Urothelium cell line (cell line): ENCODE data around the gene SLC24A4.
"Not testable (repeated sequence)": the region's sequence is repeated elsewhere in the genome, so short reads cannot be mapped to it uniquely, and the experiment has no call there.

ENCODE experiments used
- DNase-seq: peaks from one replicate; pipeline ENCODE4 v3.0.0; 2011; ENCODE audit warnings: low spot score, mixed read lengths
- FAIRE-seq: peaks from 2 replicates; lab custom pipeline; 2011; peaks lifted over from hg19 to GRCh38; lab: Jason Lieb, UNC

The SLC24A4 gene

GRCh38 chr14:92397953-92398564, 75.1 kb downstream of the SLC24A4 start:
- DNase-seq = no peak
- FAIRE-seq = no peak

- no peak for FAIRE-seq
- no peak for DNase-seq
These were observed 76.1 kb downstream of the SLC24A4 start for GRCh38 chr14:92398888-92399636.

GRCh38 chr14:92400579-92401444, 77.8 kb downstream of the SLC24A4 start:
- FAIRE-seq (no peak), DNase-seq (no peak)

DNA sequence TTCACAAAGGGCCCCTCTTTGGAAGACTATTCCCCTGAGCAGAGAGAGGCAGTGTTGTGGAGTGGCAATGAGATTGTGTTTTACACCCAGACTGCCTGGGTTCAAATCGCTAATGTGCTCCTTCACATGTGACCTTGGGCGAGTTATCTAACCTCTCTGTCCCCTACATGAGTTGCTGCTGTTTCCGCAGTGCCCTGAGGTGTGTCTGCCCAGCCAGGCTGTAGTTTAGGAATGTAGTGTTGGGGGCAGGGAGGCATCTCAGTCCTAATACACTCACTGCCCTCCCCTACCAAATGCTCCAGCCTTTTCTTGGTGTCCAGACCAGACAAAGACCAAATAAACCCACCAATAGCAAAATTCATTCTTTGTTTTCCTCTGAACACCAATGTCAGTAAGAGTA, 78.6 kb downstream of the SLC24A4 start:
- FAIRE-seq (no peak), DNase-seq (no peak)

- FAIRE-seq = not testable (repeated sequence)
These were observed 79.5 kb downstream of the SLC24A4 start for GRCh38 chr14:92402500-92402899.

DNA sequence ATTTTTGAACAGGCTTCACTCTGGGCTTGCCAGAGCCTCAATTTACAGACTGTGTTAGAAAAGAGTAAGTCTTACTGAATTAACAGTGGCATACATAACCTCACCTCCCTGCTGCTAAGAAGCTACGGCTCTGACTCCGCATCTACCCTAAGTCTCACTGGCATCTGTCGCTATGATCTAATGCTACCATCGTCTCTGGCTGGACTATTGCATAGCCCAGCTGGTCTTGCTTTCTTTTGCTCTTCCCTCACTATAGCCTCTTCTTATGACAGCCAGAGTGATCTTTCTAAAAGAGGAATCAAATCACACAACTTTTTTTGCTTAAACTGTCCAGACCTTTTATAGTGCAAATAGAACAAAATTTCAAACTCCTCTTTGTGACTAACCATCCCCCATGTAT, 81.1 kb downstream of the SLC24A4 start:
- no peak for FAIRE-seq

More at GRCh38 chr14:92402500-92402899, 79.5 kb downstream of the SLC24A4 start:
- not testable (repeated sequence) for DNase-seq

GRCh38 chr14:92404421-92404820, 81.5 kb downstream of the SLC24A4 start:
- no peak for DNase-seq
- FAIRE-seq = no peak

More for the DNA sequence above, 81.1 kb downstream of the SLC24A4 start:
- DNase-seq = no peak

GRCh38 chr14:92404938-92405337, 82.0 kb downstream of the SLC24A4 start:
- FAIRE-seq (no peak), DNase-seq (no peak)

GRCh38 chr14:92407410-92407809, 84.4 kb downstream of the SLC24A4 start:
- DNase-seq (no peak), FAIRE-seq (no peak)

DNA sequence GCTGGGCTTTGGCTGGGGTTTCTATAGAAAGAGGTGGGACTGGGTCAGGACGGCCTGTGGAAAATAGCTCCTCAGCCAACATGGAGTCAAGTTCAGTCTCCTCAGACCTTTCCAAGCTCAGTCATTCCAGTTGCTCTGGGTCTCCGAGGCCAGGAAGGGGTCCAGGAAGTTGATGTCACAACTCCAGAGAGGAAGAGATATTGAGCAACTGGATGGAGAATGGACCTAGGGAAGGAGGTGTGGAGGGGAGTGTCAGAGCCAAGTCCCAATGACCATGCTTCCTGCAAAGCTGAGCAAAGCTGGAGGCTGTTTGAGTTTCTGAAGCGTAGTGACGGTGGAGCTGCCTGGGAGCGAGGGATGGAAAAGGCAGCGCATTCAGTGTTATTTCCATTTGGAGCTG, 86.1 kb downstream of the SLC24A4 start:
- DNase-seq (no peak), FAIRE-seq (no peak)

DNA sequence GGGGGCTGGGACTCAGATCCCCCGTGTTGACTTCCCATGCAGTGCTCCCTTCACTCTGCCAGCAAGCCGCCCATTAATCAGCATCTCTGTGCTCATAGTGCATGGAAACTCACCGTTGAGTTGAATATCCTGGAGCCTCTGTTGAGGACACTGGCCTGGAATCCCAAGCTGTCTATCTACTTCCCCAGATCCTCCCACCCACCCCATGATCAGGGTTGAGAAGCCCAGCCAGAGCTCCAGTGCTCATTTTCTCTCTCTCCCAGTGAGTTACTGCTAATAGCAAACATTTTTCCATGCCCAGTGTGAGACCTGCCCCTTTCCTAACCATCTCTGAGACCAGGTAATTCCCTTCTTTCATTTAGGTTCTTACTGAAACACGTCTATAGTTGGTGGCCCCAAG, 88.2 kb downstream of the SLC24A4 start:
- no peak for DNase-seq
- no peak for FAIRE-seq

DNA sequence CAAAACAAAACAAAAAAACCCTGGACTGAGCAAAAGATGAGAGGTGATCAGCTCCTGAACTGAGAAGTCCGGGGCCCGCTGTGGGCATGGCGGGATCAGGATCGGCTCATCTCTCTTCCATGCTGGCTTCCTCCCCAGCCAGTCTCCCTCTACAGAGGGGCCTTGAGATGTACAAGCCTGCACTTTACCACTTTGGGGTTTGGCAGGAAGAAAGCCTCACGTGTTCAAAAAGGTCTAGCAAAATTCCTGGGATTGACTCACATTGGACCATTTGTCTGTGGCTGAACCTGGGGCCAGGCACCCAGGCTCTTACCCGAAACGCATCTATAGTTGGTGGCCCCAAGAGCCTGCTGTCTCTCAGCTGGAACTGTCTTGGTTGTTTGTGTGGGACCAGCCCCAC, 89.0 kb downstream of the SLC24A4 start:
- FAIRE-seq (no peak), DNase-seq (no peak)

DNA sequence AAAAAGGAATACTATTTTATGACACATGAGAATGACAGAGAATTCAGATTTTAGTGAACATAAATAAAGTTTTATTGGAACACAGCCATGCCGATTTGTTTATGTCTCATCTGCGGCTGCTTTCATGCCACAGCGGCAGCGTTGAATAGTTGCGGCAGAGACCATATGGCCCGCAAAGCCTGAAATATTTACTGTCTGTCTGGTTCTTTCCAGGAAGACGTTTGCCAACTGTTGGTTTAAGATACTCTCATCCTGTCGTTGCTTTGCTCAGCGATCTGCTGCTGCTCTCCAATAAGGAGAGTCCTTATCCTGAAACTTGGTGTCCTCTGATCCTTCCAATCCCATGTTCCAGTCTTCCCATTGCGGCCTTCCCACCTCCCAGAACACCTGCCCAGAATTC, 89.9 kb downstream of the SLC24A4 start:
- DNase-seq (no peak), FAIRE-seq (no peak)

DNA sequence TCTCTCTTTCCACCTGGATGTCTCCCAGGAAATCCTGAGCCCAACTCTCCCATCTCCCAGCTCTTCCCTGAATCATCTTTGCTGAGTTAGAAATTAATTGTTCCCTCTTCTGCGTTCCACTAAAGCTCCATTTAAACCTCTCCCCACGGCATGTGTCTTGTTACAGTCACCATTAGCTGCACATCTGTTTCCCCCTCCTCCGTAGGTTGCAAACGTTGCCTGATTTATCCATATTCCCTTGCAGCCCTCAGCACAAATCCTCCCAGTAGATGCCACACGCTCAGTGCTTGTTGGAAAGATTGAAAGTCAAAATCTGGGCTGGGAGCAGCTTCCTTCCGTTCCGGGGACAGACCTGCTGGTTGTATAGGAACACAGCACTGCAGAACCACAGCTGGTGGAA, 90.4 kb downstream of the SLC24A4 start:
- no peak for FAIRE-seq
- no peak for DNase-seq

DNA sequence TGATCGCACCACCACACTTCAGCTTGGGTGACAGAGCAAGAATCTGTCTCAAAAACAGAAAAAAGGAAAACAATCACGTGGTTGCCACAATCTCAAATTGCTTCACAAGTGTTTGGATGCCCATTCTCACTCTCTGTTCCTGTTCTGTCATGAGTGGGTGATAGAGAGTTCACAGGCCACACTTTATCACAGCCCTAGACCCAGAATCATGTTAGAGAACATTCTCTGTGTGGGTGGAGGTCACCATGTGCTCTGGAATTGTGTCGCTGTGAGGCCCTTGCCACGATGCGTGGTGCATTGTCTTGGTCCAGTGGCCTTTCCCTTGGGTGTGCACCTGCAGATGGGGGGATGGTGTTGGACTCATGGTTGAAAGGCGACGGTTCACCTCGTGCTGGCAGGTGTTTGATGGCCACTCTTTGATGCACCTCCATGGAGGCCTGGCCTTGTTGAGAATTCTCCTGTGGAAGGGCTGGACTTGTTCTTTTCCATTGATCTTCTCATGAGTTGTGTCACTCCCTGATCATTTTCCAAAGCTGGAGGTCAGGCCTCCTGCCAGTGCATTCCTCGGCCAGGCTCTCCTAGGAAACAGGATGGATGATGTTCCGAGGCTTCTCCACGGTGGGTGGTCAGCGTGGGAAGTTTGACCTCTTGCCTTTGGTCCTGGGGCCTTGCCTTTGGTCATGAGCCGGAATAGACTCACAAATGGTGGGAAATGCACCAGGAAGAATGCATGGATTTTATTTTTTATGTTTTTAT, 91.9 kb downstream of the SLC24A4 start:
- no peak for FAIRE-seq
- DNase-seq = no peak

- FAIRE-seq (no peak), DNase-seq (no peak)
These were observed 93.0 kb downstream of the SLC24A4 start for GRCh38 chr14:92415969-92416368.

DNA sequence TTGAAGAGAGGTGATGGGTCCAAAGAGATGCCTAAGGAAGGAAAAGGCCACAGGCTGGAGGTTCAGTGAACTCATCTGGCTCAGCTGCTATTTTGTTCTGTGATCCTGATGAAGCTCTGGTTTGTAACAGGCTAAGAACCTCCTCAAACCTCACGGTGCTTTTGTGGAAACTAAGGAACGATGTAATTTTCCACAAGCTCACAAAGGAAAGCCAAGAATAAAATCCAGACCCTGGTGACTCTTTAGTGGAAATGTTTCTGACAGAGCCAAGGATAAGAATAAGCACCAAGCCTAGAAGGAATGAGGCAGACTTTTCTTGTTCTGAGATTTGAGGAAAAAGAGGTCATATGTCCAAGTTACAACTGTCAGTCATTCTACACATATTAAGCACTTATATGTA, 93.6 kb downstream of the SLC24A4 start:
- no peak for FAIRE-seq
- DNase-seq = no peak

DNA sequence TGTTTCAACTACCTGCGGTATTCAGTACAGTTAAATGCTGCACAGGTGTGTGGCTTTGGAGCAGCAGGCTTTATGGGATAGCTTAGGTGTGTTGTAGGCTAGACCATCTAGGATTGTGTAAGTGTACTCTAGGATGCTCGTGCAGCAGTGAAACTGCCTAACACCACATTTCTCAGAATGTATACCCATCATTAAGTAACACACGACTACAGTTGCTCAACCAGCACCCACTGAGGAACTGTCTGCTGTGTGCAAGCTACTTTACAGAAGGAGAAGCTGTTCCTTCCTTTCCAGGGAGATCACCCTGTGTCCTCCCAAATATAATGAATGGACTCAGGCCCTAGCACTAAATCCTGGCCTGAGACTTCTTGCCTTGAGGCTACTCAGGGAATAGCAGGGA, 94.8 kb downstream of the SLC24A4 start:
- FAIRE-seq = no peak
- DNase-seq = no peak

DNA sequence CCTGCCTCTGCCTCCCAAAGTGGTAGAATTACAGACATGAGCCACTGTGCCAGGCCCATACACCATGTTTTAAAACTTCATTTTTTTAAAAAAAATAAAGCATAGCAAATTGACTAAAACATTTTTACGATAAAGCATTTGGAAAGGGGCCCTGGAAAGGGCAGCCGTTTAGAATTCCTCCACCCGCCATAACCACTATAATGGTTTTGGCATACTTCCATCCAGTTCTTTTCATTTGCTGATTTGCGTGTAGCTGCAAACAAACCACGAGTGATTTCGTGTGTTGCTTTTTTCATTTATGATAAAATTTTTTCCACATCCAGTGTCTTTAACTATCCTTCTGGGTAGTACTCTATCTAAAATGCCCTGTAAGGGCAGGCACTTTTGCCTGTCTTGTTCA, 98.8 kb downstream of the SLC24A4 start:
- FAIRE-seq (no peak), DNase-seq (no peak)

DNA sequence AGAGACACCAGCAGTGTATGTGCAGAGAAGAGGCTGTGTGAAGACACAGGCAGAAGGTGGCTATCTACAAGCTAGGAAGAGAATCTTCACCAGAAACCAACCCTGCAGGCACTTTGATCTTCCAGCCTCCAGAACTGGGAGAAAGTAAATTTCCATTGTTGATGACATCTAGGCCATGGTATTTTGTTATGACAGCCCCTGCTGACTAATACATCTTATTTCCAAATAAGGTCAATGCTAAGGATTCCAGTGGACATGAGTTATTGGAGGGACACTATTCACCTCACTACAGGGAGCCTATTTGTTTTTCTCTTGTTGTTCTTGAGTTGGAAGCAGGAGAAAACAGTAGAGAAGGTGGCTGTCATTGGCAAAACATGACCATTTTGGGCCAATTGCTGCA, 102.1 kb downstream of the SLC24A4 start:
- DNase-seq = no peak

GRCh38 chr14:92426237-92426636, 103.3 kb downstream of the SLC24A4 start:
- no peak for DNase-seq

More for the DNA sequence above, 102.1 kb downstream of the SLC24A4 start:
- FAIRE-seq = no peak

More at GRCh38 chr14:92426237-92426636, 103.3 kb downstream of the SLC24A4 start:
- FAIRE-seq = no peak
